ENCODE data around the gene CD96.

CD96 gene

DNA sequence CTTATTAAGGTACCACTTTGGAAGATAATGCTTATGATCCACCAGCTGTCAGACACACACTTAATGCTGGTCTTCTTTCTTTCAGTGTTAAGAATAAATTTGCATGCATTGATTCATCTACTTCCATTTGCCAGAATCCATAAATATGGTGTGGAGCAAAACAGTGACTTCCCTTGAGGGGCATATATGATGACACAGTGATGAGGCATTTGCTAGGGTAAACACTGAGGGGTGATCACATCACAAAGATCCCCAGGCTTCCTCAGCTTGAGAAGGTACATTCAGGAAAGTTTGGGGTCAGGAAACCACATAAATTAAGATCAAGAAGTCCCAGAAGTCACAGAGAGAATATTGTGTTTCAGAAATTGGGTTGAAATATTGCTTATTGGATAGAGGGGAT is 63.0 kb downstream of the CD96 start:
- TF ChIP-seq, protein P1, sequence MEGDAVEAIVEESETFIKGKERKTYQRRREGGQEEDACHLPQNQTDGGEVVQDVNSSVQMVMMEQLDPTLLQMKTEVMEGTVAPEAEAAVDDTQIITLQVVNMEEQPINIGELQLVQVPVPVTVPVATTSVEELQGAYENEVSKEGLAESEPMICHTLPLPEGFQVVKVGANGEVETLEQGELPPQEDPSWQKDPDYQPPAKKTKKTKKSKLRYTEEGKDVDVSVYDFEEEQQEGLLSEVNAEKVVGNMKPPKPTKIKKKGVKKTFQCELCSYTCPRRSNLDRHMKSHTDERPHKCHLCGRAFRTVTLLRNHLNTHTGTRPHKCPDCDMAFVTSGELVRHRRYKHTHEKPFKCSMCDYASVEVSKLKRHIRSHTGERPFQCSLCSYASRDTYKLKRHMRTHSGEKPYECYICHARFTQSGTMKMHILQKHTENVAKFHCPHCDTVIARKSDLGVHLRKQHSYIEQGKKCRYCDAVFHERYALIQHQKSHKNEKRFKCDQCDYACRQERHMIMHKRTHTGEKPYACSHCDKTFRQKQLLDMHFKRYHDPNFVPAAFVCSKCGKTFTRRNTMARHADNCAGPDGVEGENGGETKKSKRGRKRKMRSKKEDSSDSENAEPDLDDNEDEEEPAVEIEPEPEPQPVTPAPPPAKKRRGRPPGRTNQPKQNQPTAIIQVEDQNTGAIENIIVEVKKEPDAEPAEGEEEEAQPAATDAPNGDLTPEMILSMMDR (IDR thresholded peaks at IDR 0.05; ENCODE audit: low read depth, low read length) = no peak
- DNase-seq (ENCODE audit: low read depth in 2 of 2) = peak in 1 of 2 donors; percentile 46
- no peak overlapping the region for H3K4me3 ChIP-seq (replicated peaks in 1 of 2; ENCODE audit: low read depth in 2 of 2, low read length in 2 of 2)

GRCh38 chr3:111605493-111605892 is 63.5 kb downstream of the CD96 start:
- H3K4me3 ChIP-seq (replicated peaks in 1 of 2; ENCODE audit: low read depth in 2 of 2, low read length in 2 of 2) = no peak overlapping the region
- DNase-seq (ENCODE audit: low read depth in 2 of 2) = no peak
- TF ChIP-seq, protein P1 (IDR thresholded peaks at IDR 0.05; ENCODE audit: low read depth, low read length) = no peak

DNA sequence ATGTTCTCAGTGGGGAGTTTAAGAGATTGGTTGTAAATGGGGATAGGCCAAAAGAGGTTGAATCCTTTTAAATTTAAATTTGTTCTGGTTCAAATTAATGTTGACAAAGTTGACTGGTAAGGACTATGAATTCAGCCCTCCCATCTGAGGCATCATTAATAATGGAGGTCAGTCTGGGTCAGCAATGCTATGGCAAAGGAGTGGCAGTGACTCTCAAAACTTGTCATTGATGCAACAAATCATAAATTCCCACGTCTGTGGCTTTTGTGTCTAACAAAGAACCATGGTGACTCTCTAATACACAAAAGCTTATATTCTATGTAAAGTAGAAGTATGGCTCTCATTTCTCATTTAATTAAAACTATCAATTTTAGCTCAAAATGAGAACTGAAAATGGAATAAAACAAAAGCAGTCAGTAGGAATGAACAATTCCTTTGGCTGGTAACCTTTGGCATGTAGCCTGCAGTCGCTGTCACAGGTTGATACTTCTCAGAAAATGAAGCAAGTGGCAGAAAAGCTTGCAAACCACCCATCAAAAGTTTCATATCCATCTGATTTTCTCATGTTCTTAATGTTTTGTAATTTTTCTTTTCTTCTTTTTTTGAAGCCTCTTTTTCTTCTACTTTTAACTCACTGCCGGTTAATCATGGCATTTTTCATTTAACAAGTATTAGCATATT is 65.4 kb downstream of the CD96 start:
- TF ChIP-seq, protein P1 (IDR thresholded peaks at IDR 0.05; ENCODE audit: low read depth, low read length) = no peak
- no peak for DNase-seq (ENCODE audit: low read depth in 2 of 2)
- H3K4me3 ChIP-seq (replicated peaks in 1 of 2; ENCODE audit: low read depth in 2 of 2, low read length in 2 of 2) = no peak overlapping the region

DNA sequence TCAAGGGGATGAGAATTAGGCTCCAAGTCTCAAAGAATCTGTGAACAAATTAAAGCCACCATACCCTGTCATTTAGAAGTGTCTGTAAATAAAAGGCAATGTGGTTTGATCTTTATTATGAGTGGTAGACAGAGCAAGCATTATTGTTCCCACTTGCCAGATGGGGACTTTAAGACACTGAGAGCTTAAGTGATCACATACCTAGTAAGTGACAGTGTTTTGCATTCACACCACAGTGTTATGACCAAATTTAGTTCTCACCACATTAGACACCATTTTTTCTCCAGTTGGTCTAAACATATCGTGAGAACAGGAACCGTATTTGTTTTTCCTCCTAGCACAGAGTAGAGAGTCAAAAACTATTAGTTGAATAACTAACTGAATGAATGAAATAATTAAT is 66.4 kb downstream of the CD96 start:
- DNase-seq (ENCODE audit: low read depth in 2 of 2) = no peak
- no peak overlapping the region for H3K4me3 ChIP-seq (replicated peaks in 1 of 2; ENCODE audit: low read depth in 2 of 2, low read length in 2 of 2)
- TF ChIP-seq, protein P1 (IDR thresholded peaks at IDR 0.05; ENCODE audit: low read depth, low read length) = no peak

GRCh38 chr3:111609700-111610099 is 67.7 kb downstream of the CD96 start:
- DNase-seq (ENCODE audit: low read depth in 2 of 2) = no peak
- H3K4me3 ChIP-seq (replicated peaks in 1 of 2; ENCODE audit: low read depth in 2 of 2, low read length in 2 of 2) = no peak overlapping the region
- TF ChIP-seq, protein P1 (IDR thresholded peaks at IDR 0.05; ENCODE audit: low read depth, low read length) = no peak

DNA sequence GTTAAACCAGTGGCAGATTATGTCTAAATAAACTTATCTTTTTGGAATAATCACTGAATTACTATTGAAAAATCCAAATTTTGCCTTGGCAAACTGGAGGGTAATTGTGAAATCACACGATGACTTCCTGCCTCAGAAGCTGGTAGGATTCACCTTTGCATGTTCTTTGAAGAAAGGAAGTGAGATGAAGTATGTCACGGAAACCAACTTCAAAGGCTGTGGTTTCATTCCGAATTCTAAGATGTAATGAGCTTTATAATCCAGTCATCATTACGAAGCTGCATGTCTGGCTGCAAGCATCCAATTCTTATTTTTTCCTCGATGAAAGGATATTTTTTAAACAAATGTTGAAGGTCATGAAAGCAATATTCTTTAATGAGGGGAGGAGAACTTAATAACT is 68.2 kb downstream of the CD96 start:
- no peak overlapping the region for H3K4me3 ChIP-seq (replicated peaks in 1 of 2; ENCODE audit: low read depth in 2 of 2, low read length in 2 of 2)
- DNase-seq (ENCODE audit: low read depth in 2 of 2) = no peak
- TF ChIP-seq, protein P1 (IDR thresholded peaks at IDR 0.05; ENCODE audit: low read depth, low read length) = no peak

- TF ChIP-seq, protein P1 (IDR thresholded peaks at IDR 0.05; ENCODE audit: low read depth, low read length) = no peak
- no peak overlapping the region for H3K4me3 ChIP-seq (replicated peaks in 1 of 2; ENCODE audit: low read depth in 2 of 2, low read length in 2 of 2)
- DNase-seq (ENCODE audit: low read depth in 2 of 2) = no peak
Observed at GRCh38 chr3:111610612-111611054, 68.6 kb downstream of the CD96 start.
